Measurements from ENCODE around the gene FGF8.

DNA sequence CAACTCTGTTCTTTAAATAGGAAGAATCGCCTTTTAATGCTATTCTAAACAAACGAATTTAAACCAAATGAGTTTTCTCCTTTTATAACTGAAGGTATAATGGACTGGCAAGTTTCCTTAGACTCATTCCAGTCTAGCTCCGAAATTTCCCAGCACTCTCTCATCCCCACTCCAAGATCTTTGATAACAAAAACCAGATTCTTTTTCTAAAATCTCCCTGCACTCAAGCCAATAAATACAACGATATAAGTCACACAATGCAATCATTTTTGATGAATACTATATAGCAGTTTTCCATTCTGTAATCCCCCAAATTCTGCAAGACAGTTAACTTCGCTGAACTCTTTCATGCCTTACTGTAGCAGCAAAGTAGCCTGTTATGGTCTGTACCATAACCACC lies 40.5 kb upstream of the FGF8 start:
- TF ChIP-seq, protein P1, sequence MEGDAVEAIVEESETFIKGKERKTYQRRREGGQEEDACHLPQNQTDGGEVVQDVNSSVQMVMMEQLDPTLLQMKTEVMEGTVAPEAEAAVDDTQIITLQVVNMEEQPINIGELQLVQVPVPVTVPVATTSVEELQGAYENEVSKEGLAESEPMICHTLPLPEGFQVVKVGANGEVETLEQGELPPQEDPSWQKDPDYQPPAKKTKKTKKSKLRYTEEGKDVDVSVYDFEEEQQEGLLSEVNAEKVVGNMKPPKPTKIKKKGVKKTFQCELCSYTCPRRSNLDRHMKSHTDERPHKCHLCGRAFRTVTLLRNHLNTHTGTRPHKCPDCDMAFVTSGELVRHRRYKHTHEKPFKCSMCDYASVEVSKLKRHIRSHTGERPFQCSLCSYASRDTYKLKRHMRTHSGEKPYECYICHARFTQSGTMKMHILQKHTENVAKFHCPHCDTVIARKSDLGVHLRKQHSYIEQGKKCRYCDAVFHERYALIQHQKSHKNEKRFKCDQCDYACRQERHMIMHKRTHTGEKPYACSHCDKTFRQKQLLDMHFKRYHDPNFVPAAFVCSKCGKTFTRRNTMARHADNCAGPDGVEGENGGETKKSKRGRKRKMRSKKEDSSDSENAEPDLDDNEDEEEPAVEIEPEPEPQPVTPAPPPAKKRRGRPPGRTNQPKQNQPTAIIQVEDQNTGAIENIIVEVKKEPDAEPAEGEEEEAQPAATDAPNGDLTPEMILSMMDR (conservative IDR thresholded peaks at IDR 0.05): no peak
- TF ChIP-seq EZH2 (IDR thresholded peaks at IDR 0.05; ENCODE audit: low read depth): no peak
